ENCODE measurements around the gene CLVS2. TPM values are rescaled to one million over a fixed set of nuclear protein-coding genes. Genes with fewer than 3 reads are reported as not detected.
A peak's percentile ranks its signal among the peaks of the same experiment; 100 is the strongest.

The CLVS2 gene
- 0.03 TPM for total RNA-seq
- long read RNA-seq, result 0 reads

GRCh38 chr6:122995921-122996793 lies at the start of gene CLVS2:
Gene CLVS2 (plus strand): TSS chr6:122996235. CDS start chr6:122997778, 1,543 bp downstream.
- no peaks in the 10 kb centered on the region for H3K9me3 ChIP-seq
- peak within 1 kb of the TSS; percentile 36 for H3K4me3 ChIP-seq

GRCh38 chr6:122947355-122947754 lies 48.7 kb upstream of the CLVS2 start:
- Histone ChIP-seq H3K36me3 (no peaks in the 10 kb centered on the region), H3K27ac (no peak overlapping the region), H3K4me3 (no peak overlapping the region), H3K27me3 (ENCODE audit: low read depth) (no peaks in the 10 kb centered on the region), H3K4me1 (no peaks in the 10 kb centered on the region), H3K9me3 (no peaks in the 10 kb centered on the region)
- no peak for DNase-seq
- no peak for ATAC-seq
- intact Hi-C loops (cut with DNase I), result no loop called here
- no peak for TF ChIP-seq CTCF (IDR thresholded peaks at IDR 0.05)

More at GRCh38 chr6:122995921-122996793, at the start of gene CLVS2:
- H3K27me3 ChIP-seq (ENCODE audit: low read depth), result peaks cover 39% of the 10 kb centered on the region
- TF ChIP-seq CTCF (IDR thresholded peaks at IDR 0.05), result no peak
- DNase-seq, result no peak
- intact Hi-C loops (cut with DNase I), result no loop called here
- ATAC-seq, result peak; percentile 43 to 52
- H3K36me3 ChIP-seq, result no peaks in the 10 kb centered on the region
- H3K4me1 ChIP-seq, result peaks cover 8% of the 10 kb centered on the region
- no peak within 1 kb of the TSS for H3K27ac ChIP-seq

GRCh38 chr6:122953766-122954165 lies 42.3 kb upstream of the CLVS2 start:
- no peak for TF ChIP-seq CTCF (IDR thresholded peaks at IDR 0.05)
- no peak for DNase-seq
- H3K4me1 ChIP-seq, result no peaks in the 10 kb centered on the region
- no peak overlapping the region for H3K4me3 ChIP-seq
- H3K27ac ChIP-seq, result no peak overlapping the region
- ATAC-seq, result no peak
- no peaks in the 10 kb centered on the region for H3K27me3 ChIP-seq (ENCODE audit: low read depth)
- H3K36me3 ChIP-seq, result no peaks in the 10 kb centered on the region
- intact Hi-C loops (cut with DNase I), result no loop called here
- no peaks in the 10 kb centered on the region for H3K9me3 ChIP-seq

- no peak for TF ChIP-seq CTCF (IDR thresholded peaks at IDR 0.05)
- intact Hi-C loops (cut with DNase I), result no loop called here
These were observed 39.7 kb upstream of the CLVS2 start for GRCh38 chr6:122956376-122956775.

GRCh38 chr6:122962000-122962624 lies 33.9 kb upstream of the CLVS2 start:
- no peak for TF ChIP-seq CTCF (IDR thresholded peaks at IDR 0.05)
- intact Hi-C loops (cut with DNase I), result no loop called here
- no peak for ATAC-seq
- H3K27me3 ChIP-seq (ENCODE audit: low read depth), result no peaks in the 10 kb centered on the region
- no peak for DNase-seq
- no peaks in the 10 kb centered on the region for H3K36me3 ChIP-seq
- H3K4me1 ChIP-seq, result no peaks in the 10 kb centered on the region
- no peaks in the 10 kb centered on the region for H3K9me3 ChIP-seq
- no peak overlapping the region for H3K27ac ChIP-seq
- no peak overlapping the region for H3K4me3 ChIP-seq

More at GRCh38 chr6:122956376-122956775, 39.7 kb upstream of the CLVS2 start:
- Histone ChIP-seq H3K27me3 (ENCODE audit: low read depth) (no peaks in the 10 kb centered on the region), H3K4me3 (no peak overlapping the region), H3K27ac (no peak overlapping the region), H3K9me3 (no peaks in the 10 kb centered on the region), H3K4me1 (no peaks in the 10 kb centered on the region), H3K36me3 (no peaks in the 10 kb centered on the region)
- no peak for DNase-seq
- ATAC-seq, result no peak
